ENCODE results near the gene SMTNL1. TPM values are rescaled to one million over a fixed set of nuclear protein-coding genes. Genes with fewer than 3 reads are reported as not detected.

Gene SMTNL1
- total RNA-seq, 3 donors from 2014 or later, result not detected

DNA sequence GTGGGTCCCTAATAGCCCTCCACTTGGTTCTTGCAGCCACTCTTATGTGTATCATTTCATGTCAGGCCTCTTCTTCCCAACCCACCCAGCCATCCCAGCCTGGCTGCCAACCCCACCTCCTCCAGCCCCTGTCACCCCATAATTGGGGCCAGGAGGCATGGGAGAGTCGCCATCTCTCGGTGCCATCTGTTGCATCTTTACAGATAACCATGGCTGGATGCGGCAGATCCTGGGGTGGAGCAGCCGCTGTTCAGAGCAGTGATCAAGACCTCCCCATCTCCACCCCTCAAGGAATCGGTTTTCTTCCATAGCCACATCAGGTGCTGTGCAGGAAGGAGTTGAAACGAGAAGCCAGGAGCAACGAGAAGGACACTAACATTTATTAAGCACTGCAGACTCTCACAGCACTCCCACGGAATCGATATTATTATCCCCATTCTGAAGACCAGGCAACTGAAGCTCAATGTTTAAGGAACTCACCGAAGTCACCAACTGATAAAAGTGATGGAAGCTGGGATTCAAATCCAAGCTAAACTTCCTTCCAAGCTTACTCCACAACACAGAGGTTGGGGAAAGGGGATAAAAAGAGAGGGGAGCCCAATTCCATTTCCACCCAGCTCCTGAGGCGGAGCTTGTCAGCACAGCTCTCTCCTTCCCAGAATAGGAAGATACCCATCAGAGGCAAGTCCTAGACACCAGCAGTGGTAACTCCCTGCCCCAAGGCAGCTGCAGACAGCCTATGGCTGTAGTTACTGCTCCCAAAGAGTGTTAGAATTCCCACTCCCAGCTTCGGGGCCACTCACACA is 24.5 kb upstream of the SMTNL1 start:
- intact Hi-C loops (cut with DNase I, micrococcal nuclease), result no loop called here
- H3K4me3 ChIP-seq, result no peak overlapping the region

DNA sequence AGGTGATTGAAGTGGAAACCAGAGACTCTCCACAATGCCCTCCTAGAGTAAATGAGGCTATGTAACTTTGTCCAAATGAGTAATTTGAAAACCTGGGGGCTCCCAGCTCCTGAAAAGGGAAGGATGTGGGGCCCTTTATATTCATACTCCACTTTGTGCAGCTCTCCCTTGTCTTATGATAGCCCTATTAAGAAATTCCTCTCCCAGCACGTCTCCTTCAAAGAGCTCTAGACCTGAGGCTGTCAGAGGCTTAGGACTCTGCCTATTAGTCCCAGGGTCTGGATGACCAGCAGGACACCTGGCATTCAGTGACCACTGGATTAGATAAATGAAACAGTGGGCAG is 24.0 kb upstream of the SMTNL1 start:
- intact Hi-C loops (cut with DNase I, micrococcal nuclease), result no loop called here
- Histone ChIP-seq H3K9me3 (no peaks in the 10 kb centered on the region), H3K36me3 (ENCODE audit: low read depth) (no peaks in the 10 kb centered on the region), H3K4me3 (no peak overlapping the region), H3K4me1 (ENCODE audit: low read depth) (peaks cover 11% of the 10 kb centered on the region)
- TF ChIP-seq, protein P1, sequence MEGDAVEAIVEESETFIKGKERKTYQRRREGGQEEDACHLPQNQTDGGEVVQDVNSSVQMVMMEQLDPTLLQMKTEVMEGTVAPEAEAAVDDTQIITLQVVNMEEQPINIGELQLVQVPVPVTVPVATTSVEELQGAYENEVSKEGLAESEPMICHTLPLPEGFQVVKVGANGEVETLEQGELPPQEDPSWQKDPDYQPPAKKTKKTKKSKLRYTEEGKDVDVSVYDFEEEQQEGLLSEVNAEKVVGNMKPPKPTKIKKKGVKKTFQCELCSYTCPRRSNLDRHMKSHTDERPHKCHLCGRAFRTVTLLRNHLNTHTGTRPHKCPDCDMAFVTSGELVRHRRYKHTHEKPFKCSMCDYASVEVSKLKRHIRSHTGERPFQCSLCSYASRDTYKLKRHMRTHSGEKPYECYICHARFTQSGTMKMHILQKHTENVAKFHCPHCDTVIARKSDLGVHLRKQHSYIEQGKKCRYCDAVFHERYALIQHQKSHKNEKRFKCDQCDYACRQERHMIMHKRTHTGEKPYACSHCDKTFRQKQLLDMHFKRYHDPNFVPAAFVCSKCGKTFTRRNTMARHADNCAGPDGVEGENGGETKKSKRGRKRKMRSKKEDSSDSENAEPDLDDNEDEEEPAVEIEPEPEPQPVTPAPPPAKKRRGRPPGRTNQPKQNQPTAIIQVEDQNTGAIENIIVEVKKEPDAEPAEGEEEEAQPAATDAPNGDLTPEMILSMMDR (IDR thresholded peaks at IDR 0.05), result no peak
- no peak for ATAC-seq
- DNase-seq, result no peak

More for the DNA sequence above, 24.5 kb upstream of the SMTNL1 start:
- TF ChIP-seq, protein P1 (IDR thresholded peaks at IDR 0.05), result no peak
- no peaks in the 10 kb centered on the region for H3K9me3 ChIP-seq
- no peaks in the 10 kb centered on the region for H3K36me3 ChIP-seq (ENCODE audit: low read depth)
- no peak for DNase-seq
- no peak for ATAC-seq
- H3K4me1 ChIP-seq (ENCODE audit: low read depth), result peaks cover 11% of the 10 kb centered on the region

DNA sequence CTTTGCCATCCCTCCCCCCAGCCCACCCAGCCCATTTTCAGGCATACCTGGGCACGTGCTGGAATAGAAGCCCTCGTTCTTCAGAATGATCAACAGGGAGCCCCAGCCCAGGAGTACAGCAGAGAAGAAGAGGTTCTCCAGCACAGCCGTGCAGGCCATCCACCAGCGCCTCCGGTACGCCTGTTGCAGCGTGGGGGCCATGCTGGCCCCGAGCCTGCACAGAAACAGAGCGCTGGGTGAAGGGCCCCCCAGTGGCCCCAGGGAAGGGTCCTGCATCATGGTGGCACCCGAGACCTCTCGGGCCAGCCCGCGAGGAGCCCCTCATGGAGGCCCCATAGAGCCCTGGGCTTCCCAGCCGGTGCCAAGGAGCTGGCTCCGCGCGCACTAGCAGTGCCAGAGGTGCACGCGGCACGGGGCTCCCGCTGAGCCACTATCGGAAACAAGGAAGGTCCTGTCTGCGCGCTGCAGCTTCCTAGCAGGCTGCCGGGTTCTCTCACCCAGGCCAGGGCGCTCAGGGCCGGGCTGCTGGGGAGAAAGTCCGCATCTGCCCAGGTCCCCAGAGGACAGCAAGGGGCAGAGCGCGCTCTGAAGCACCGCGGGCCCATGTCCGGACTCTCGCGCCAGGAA is 23.4 kb upstream of the SMTNL1 start:
- Histone ChIP-seq H3K36me3 (ENCODE audit: low read depth) (no peaks in the 10 kb centered on the region), H3K4me1 (ENCODE audit: low read depth) (peaks cover 11% of the 10 kb centered on the region), H3K9me3 (no peaks in the 10 kb centered on the region), H3K4me3 (peak overlapping the region; percentile 50)
- TF ChIP-seq, protein P1 (IDR thresholded peaks at IDR 0.05), result no peak
- intact Hi-C loops (cut with DNase I, micrococcal nuclease), result no loop called here
- peak; percentile 84 for ATAC-seq
- DNase-seq, result peak; percentile 63 to 72 (median 72)

DNA sequence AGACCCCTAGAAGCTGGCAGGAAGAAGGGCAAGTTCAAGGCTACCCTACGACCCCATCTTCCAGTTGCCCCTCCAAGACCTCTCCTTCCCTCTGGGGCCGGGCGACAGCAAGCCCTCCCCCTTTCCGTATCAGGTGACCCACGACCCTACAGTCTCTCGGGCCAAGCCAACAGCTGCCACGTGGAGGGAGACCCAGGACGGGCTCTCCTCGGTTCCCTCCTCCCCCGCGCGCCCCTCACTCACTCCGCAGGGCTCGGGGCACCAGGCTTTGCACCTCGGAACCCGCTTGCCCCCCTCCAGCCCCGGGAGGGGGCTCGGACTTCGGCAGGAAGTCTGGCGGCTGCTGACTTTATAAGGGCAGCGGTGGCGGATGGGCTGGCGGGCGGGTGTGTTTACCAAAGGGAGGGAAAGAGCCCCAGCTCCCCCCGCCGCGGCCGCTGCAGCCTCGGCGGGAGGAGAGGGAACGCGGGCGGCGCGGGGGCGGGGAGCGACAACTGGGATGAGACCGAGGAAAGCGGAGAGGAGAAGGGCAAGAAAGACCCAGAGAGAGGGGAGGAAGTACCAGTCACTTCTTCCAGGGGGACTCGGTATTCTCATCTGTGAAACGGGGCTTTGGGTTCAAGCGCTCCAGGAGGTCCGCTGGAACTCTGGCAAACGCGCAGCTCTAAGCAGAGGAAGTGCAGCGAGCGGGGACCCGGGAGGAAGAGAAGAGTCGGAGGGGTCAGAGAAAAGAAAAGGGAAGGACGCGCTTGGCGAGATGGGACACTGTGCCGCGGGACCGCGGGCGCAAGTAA is 22.7 kb upstream of the SMTNL1 start:
- ATAC-seq (peak; percentile 79), DNase-seq (peak; percentile 75 to 85 (median 81))
- H3K4me1 ChIP-seq (ENCODE audit: low read depth), result peaks cover 11% of the 10 kb centered on the region
- peak overlapping the region; percentile 50 for H3K4me3 ChIP-seq
- H3K9me3 ChIP-seq, result no peaks in the 10 kb centered on the region
- TF ChIP-seq, protein P1 (IDR thresholded peaks at IDR 0.05), result no peak
- H3K36me3 ChIP-seq (ENCODE audit: low read depth), result no peaks in the 10 kb centered on the region
- intact Hi-C loops (cut with DNase I, micrococcal nuclease), result no loop called here

DNA sequence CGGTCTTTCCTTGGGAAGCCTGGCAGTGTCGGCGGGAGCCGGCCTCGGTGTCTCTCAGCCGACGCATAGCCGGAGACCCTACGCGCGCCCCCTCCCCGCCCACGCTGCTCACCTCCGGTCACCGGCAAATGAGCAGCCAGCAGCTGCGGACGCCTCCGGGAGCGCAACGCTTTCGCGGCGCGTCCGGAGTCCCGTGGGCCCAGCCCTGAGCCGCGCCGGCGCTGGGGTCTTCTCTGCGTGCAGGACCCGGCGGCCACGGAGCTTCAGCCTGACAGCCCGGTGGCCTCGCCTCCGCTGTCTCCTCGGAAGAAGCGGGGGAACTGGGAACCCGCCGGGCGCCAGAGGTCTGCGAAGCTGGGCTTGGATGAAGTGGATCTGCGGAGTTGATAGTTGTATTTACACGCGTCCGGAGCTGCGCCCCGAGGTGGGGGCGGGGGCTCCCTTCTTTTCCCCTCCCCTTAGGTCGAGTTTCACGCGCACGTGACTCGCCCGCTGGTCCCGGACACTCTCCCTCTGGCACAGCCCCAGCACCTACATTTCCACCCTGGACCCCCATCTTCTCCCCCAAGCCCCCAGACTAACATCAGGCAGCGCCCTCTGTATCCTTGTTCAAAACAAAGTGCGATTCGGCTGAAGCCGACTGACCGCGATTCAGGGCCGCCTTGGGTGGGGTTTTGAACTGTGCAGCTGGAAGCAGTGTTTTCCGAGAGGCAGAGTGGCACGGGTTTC is 21.9 kb upstream of the SMTNL1 start, which contains the start of gene SLC43A1:
TSS of gene SLC43A1 (minus strand) at position 371 of the 729 bp plus-strand sequence. CDS start 1,591 bp downstream, outside the sequence.
- no peaks in the 10 kb centered on the region for H3K9me3 ChIP-seq
- peaks cover 11% of the 10 kb centered on the region for H3K4me1 ChIP-seq (ENCODE audit: low read depth)
- TF ChIP-seq, protein P1 (IDR thresholded peaks at IDR 0.05), result no peak
- ATAC-seq, result peak; percentile 49
- intact Hi-C loops (cut with DNase I, micrococcal nuclease), result no loop called here
- peak; percentile 63 to 71 (median 67) for DNase-seq
- H3K36me3 ChIP-seq (ENCODE audit: low read depth), result no peaks in the 10 kb centered on the region
- peak within 1 kb of the TSS; percentile 50 for H3K4me3 ChIP-seq
